Ovary (tissue), 9 donors: ENCODE results near the gene SNAI3. TPM values are rescaled to one million over a fixed set of nuclear protein-coding genes. Genes with fewer than 3 reads are reported as not detected.

Source experiments
- DNase-seq, 5 donors: peaks; one replicate each; pipeline ENCODE4 v3.0.0-alpha.2; 2019 to 2020
- H3K27ac ChIP-seq, 2 donors: fragments of 200-600 bp; one replicate each; pipeline versions ENCODE4 v1.5.1 to v1.8.0; 2019 to 2022
- H3K27me3 ChIP-seq: fragments of 200-600 bp; one replicate; pipeline ENCODE4 v1.8.0; 2022
- H3K36me3 ChIP-seq: fragments of 200-600 bp; sonication (generic); one replicate; pipeline ENCODE4 v1.5.1; 2019
- H3K4me1 ChIP-seq: one replicate; pipeline ENCODE4 v1.8.1; 2013; ENCODE audit warnings: mild to moderate bottlenecking, moderate library complexity; ENCODE audit not compliant: insufficient read depth
- H3K4me3 ChIP-seq: fragments of 200-600 bp; sonication (generic); one replicate; pipeline ENCODE4 v1.5.1; 2017
- H3K9me3 ChIP-seq, 2 donors: fragments of 200-600 bp in 1 of 2; sonication (generic) in 1 of 2; one replicate each; pipeline versions ENCODE4 v1.5.1 to v1.8.1; 2013 to 2019; ENCODE audit warnings: mild to moderate bottlenecking in 1 of 2, moderate library complexity in 1 of 2
- EP300 ChIP-seq: sonication (generic); formaldehyde crosslinking; IDR thresholded peaks from one replicate; pipeline ENCODE4 v1.6.1; 2017; ENCODE audit warnings: antibody characterized with exemption
- POLR2A ChIP-seq: fragments of 450-650 bp; IDR thresholded peaks from one replicate; pipeline ENCODE4 v1.6.1; 2017; ENCODE audit warnings: antibody characterized with exemption, mild to moderate bottlenecking, moderate library complexity
- WGBS, 3 donors: extraction: QIAGEN DNeasy Blood & Tissue Kit in 1 of 3; methylation state at CpG; one replicate each; pipeline versions ENCODE4 v1.1.5 to v1.1.7; 2013 to 2017; 5-methylcytosine and 5-hydroxymethylcytosine counted together
- intact Hi-C, 4 donors: fragments of 100-400 bp; cut with DNase I; formaldehyde crosslinking; loops; one replicate each; pipeline versions ENCODE4 v1.11.0 to v1.15.1; 2022 to 2023
- polyA plus RNA-seq, 2 donors: library from polyadenylated mRNA; stranded (reverse); fragments of 200-250 nt in 1 of 2; fragments of 350-450 nt in 1 of 2; fragmentation: Illumina TruSeq in 1 of 2; extraction: RNeasy Lipid Tissue Mini Kit (QIAGEN cat#74804) in 1 of 2; gene quantifications; one replicate each; pipeline ENCODE4 v1.2.3, GENCODE V29; 2013 to 2014
- total RNA-seq, 7 donors: library from RNA; depleted of rRNA in 2 of 7; stranded (reverse); fragments of >200 nt in 2 of 7; fragmentation: NEBNext Ultra II Directional in 3 of 7; extraction: Animal tissue kit (Norgen Biotek cat#: 25700) in 3 of 7; gene quantifications; one replicate each; pipeline versions ENCODE4 v1.1.0 to v1.2.4, GENCODE V29; 2016 to 2023
- TF ChIP-seq, protein P1 (sequence below), 3 donors: fragments of 450-650 bp in 2 of 3; fragments of 200-600 bp in 1 of 3; IDR thresholded peaks; one replicate each; pipeline versions ENCODE4 v1.5.1 to v1.8.0; 2016 to 2022; ENCODE audit warnings: antibody characterized with exemption in 3 of 3, mild to moderate bottlenecking in 1 of 3
- donor health status: DM: no; HTN: no; CAD: no; lungs with moderate emphysema.
- donor health status: DM: no; HTN: no; CAD: no.
- donor health status: Bipolar disorder and iron deficiency.
- donor health status: DM: yes; HTN: yes; CAD: no.
- donor health status: DM: no; HTN: no; CAD: no.
- donor health status: DM: yes; HTN: yes; CAD: no.

SNAI3 gene
- total and polyA plus RNA-seq, 9 donors = 0.12 to 1.0 (median 0.28) TPM; not detected in 4

DNA sequence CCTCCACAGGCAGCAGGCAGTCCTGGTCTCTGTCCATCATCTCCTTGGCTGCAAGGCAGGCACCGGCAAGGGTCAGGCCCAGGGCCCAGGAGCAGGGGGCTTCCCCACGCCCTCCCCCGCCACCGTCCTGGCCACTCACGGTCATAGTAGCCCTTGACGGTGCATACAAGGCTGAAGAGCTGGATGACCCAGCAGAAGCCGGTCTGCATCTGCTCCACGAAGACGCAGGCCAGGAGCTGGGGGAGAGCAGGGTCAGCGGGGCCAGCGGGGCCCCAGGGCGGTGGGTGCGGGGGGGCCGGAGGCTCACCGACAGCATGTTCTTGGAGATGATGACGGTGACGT, 40.1 kb upstream of the SNAI3 start:
- no peaks in the 10 kb centered on the region for H3K9me3 ChIP-seq
- 69 to 80% (median 80%) methylated on average over 13 to 17 of the region's 17 CpGs for WGBS, 3 donors
- no peak for DNase-seq
- TF ChIP-seq, protein P1, sequence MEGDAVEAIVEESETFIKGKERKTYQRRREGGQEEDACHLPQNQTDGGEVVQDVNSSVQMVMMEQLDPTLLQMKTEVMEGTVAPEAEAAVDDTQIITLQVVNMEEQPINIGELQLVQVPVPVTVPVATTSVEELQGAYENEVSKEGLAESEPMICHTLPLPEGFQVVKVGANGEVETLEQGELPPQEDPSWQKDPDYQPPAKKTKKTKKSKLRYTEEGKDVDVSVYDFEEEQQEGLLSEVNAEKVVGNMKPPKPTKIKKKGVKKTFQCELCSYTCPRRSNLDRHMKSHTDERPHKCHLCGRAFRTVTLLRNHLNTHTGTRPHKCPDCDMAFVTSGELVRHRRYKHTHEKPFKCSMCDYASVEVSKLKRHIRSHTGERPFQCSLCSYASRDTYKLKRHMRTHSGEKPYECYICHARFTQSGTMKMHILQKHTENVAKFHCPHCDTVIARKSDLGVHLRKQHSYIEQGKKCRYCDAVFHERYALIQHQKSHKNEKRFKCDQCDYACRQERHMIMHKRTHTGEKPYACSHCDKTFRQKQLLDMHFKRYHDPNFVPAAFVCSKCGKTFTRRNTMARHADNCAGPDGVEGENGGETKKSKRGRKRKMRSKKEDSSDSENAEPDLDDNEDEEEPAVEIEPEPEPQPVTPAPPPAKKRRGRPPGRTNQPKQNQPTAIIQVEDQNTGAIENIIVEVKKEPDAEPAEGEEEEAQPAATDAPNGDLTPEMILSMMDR (IDR thresholded peaks at IDR 0.05) = no peak
- TF ChIP-seq EP300 = no peak
- no peak for TF ChIP-seq POLR2A
- H3K4me1 ChIP-seq = no peaks in the 10 kb centered on the region
- no peak overlapping the region for H3K27ac ChIP-seq
- no peak overlapping the region for H3K4me3 ChIP-seq
- intact Hi-C loops = no loop called here
- no peaks in the 10 kb centered on the region for H3K27me3 ChIP-seq
- no peaks in the 10 kb centered on the region for H3K36me3 ChIP-seq

DNA sequence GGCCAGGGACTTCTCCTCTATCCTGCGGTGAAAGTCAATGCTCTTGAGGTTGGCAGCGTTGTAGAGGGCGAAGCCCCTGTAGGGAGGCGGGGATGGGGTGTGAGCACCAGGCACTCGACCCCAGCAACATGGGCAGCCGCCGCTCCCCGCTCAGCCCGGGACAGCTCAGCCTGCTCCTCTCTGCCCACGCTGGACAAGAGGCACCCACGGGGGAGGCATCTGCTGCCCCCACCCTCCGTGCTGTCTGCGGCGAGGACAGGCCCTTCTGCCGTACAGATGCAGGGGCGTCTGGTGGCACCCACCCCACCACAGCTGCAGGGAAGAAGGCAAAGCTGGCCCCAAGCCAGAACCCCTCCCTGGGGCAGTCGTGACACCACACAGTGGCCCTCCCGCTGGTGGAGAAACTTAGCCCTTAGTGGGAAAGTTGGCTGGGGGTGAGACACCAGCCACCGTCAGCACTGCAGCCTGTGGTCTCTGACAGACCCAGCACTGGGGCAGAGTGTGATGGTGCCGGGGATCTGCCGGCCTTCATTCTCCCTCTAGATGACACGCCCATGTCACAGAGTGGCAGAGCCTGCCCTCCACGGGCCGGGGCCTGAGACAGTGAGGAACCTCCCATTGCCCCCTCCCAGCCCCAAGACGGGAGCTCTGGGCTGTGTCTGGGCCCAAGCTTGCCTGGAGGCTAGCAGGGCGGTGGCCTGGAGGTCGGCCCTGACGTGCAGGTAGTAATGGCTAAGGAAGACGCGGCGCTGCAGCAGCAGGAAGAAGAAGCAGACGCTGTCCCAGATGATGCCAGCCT, 39.5 kb upstream of the SNAI3 start:
- Histone ChIP-seq H3K27me3 (no peaks in the 10 kb centered on the region), H3K4me1 (no peaks in the 10 kb centered on the region), H3K9me3 (no peaks in the 10 kb centered on the region), H3K4me3 (no peak overlapping the region), H3K36me3 (no peaks in the 10 kb centered on the region), H3K27ac (no peak overlapping the region)
- TF ChIP-seq EP300 (no peak), POLR2A (no peak)
- TF ChIP-seq, protein P1 (IDR thresholded peaks at IDR 0.05) = no peak
- intact Hi-C loops = no loop called here
- no peak for DNase-seq
- WGBS, 3 donors = 78 to 84% (median 81%) methylated on average over 32 of the region's 32 CpGs

DNA sequence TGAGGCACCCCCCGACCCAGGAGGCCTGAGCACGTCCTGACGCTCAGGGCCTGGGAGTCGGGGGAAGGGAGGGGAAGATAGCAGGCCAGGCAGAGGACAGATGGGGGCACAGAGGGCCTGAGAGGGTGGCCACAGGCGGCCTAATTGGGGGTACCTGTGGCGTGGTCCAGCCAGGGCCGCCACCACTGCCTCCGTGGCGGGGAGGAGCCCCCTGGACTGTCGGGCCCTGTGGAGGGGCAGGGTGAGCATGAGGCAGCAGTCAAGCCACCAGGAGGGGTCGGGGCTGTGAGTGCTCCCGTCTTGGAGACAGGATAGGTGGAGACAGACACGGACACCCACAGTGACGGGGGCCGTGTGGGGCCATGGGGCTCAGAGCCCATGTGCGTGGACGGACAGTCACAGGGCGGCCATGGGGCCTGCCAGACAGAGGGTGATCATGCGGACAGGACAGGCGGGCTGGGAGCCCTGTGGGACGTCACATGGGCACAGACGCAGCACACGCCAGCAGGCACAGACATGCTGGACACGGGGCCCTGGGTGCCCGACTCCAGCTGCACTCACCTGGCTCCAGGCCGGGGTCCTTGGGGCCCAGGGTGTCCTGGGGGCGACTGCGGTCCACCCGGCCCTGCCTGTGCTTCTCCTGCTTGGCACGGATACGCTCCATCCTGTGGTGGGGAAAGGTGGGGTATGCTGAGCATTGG, 38.7 kb upstream of the SNAI3 start:
- no peaks in the 10 kb centered on the region for H3K36me3 ChIP-seq
- intact Hi-C loops = no loop called here

DNA sequence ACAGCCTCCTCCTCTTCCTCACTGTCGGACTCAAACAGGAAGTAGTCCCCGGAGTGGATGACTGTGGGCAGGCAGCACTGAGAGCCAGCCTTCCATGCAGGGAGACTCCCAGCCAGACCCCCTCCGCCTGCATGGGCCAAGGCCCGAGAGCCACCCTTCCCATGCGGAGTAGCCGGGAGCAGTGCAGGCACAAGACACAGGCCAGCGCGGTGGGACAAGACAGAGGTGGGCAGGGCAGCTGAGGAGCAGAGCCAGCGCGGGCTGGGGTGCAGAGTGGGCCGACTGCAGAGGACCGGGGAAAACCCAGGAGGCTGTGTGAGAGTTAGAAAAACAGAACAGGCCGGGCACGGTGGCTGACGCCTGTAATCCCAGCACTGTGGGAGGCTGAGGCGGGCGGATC, 37.6 kb upstream of the SNAI3 start:
- Histone ChIP-seq H3K9me3 (no peaks in the 10 kb centered on the region), H3K4me3 (no peak overlapping the region), H3K27me3 (no peaks in the 10 kb centered on the region), H3K36me3 (no peaks in the 10 kb centered on the region), H3K4me1 (no peaks in the 10 kb centered on the region), H3K27ac (no peak overlapping the region)
- DNase-seq = no peak
- WGBS, 3 donors = 90 to 93% (median 90%) methylated on average over 17 of the region's 17 CpGs
- intact Hi-C loops = no loop called here
- TF ChIP-seq EP300 = no peak
- no peak for TF ChIP-seq POLR2A
- TF ChIP-seq, protein P1 (IDR thresholded peaks at IDR 0.05) = no peak

More for the DNA sequence above, 38.7 kb upstream of the SNAI3 start:
- Histone ChIP-seq H3K4me1 (no peaks in the 10 kb centered on the region), H3K27ac (no peak overlapping the region), H3K4me3 (no peak overlapping the region), H3K27me3 (no peaks in the 10 kb centered on the region), H3K9me3 (no peaks in the 10 kb centered on the region)
- no peak for TF ChIP-seq EP300
- no peak for TF ChIP-seq POLR2A
- TF ChIP-seq, protein P1 (IDR thresholded peaks at IDR 0.05) = no peak
- 84 to 89% (median 87%) methylated on average over 31 of the region's 31 CpGs for WGBS, 3 donors
- DNase-seq = no peak
